ENCODE measurements around the gene LTC4S. TPM values are rescaled to one million over a fixed set of nuclear protein-coding genes. Genes with fewer than 3 reads are reported as not detected.

LTC4S gene
- total and polyA plus RNA-seq, 2 experiments from 2014 or later: 3.7 TPM; not detected in 1

GRCh38 chr5:179821298-179822058 lies 27.7 kb downstream of the LTC4S start:
- WGBS (ENCODE audit: low lambda C conversion rate, missing lambda C conversion rate): under 1% methylated on average over 46 of the region's 54 CpGs
- no peak for TF ChIP-seq CTCF (IDR thresholded peaks at IDR 0.05; ENCODE audit: poor library complexity)
- TF ChIP-seq EZH2 (IDR thresholded peaks at IDR 0.05; ENCODE audit: borderline replicate concordance): no peak
- no peak for TF ChIP-seq EZH2phosphoT487 (IDR thresholded peaks at IDR 0.05; ENCODE audit: low read depth, severe bottlenecking, unreplicated experiment)
- Histone ChIP-seq H3K9me3 (ENCODE audit: low read depth) (no peaks in the 10 kb centered on the region), H3K4me3 (peak overlapping the region; percentile 79), H3K27me3 (no peaks in the 10 kb centered on the region), H3K36me3 (replicated peaks; ENCODE audit: insufficient read depth, low read depth) (no peaks in the 10 kb centered on the region), H3K27ac (peak overlapping the region; percentile 99), H3K79me2 (peaks cover 48% of the 10 kb centered on the region), H4K20me1 (ENCODE audit: insufficient read depth, poor library complexity, severe bottlenecking) (peaks cover 52% of the 10 kb centered on the region), H3K9me2 (replicated peaks; ENCODE audit: insufficient read depth) (no peaks in the 10 kb centered on the region), H2AFZ (no peak overlapping the region), H3K4me1 (ENCODE audit: insufficient read depth) (peaks cover 60% of the 10 kb centered on the region), H3K4me2 (peak overlapping the region; percentile 95)
- DNase-seq (ENCODE audit: low spot score): peak; percentile 94

- Histone ChIP-seq H3K9me2 (replicated peaks; ENCODE audit: insufficient read depth) (no peaks in the 10 kb centered on the region), H3K4me1 (ENCODE audit: insufficient read depth) (peaks cover 59% of the 10 kb centered on the region), H2AFZ (no peak overlapping the region), H3K79me2 (peaks cover 51% of the 10 kb centered on the region), H4K20me1 (ENCODE audit: insufficient read depth, poor library complexity, severe bottlenecking) (peaks cover 57% of the 10 kb centered on the region), H3K27ac (peak overlapping the region; percentile 99), H3K4me3 (peak overlapping the region; percentile 79), H3K9me3 (ENCODE audit: low read depth) (no peaks in the 10 kb centered on the region), H3K27me3 (no peaks in the 10 kb centered on the region), H3K4me2 (peak overlapping the region; percentile 95), H3K36me3 (replicated peaks; ENCODE audit: insufficient read depth, low read depth) (no peaks in the 10 kb centered on the region)
- 61% methylated on average over 3 of the region's 3 CpGs for WGBS (ENCODE audit: low lambda C conversion rate, missing lambda C conversion rate)
- DNase-seq (ENCODE audit: low spot score): no peak
- TF ChIP-seq EZH2phosphoT487 (IDR thresholded peaks at IDR 0.05; ENCODE audit: low read depth, severe bottlenecking, unreplicated experiment): no peak
- TF ChIP-seq EZH2 (IDR thresholded peaks at IDR 0.05; ENCODE audit: borderline replicate concordance): no peak
- TF ChIP-seq CTCF (IDR thresholded peaks at IDR 0.05; ENCODE audit: poor library complexity): no peak
Measured at GRCh38 chr5:179822059-179822432, 28.3 kb downstream of the LTC4S start.

- Histone ChIP-seq H3K4me2 (peak overlapping the region; percentile 95), H3K27ac (peak overlapping the region; percentile 99), H2AFZ (no peak overlapping the region), H3K4me3 (peak overlapping the region; percentile 79), H3K4me1 (ENCODE audit: insufficient read depth) (peaks cover 55% of the 10 kb centered on the region), H3K79me2 (peaks cover 48% of the 10 kb centered on the region), H3K9me3 (ENCODE audit: low read depth) (no peaks in the 10 kb centered on the region), H3K9me2 (replicated peaks; ENCODE audit: insufficient read depth) (no peaks in the 10 kb centered on the region), H3K27me3 (no peaks in the 10 kb centered on the region), H3K36me3 (replicated peaks; ENCODE audit: insufficient read depth, low read depth) (no peaks in the 10 kb centered on the region), H4K20me1 (ENCODE audit: insufficient read depth, poor library complexity, severe bottlenecking) (peaks cover 62% of the 10 kb centered on the region)
- TF ChIP-seq EZH2phosphoT487 (IDR thresholded peaks at IDR 0.05; ENCODE audit: low read depth, severe bottlenecking, unreplicated experiment): no peak
- no peak for TF ChIP-seq CTCF (IDR thresholded peaks at IDR 0.05; ENCODE audit: poor library complexity)
- TF ChIP-seq EZH2 (IDR thresholded peaks at IDR 0.05; ENCODE audit: borderline replicate concordance): no peak
- no peak for DNase-seq (ENCODE audit: low spot score)
- WGBS (ENCODE audit: low lambda C conversion rate, missing lambda C conversion rate): 73% methylated on average over 8 of the region's 8 CpGs
Measured at GRCh38 chr5:179822444-179822990, 28.7 kb downstream of the LTC4S start.

Measured in hepatocyte (in vitro differentiated cells).